T1000 (cell line): ENCODE data around the gene COPS8.
A peak's percentile ranks its signal among the peaks of the same experiment; 100 is the strongest.

Experiments used
- DNase-seq: peaks from one replicate; lab custom pipeline; 2025; ENCODE audit warnings: mixed read lengths; lab: John Stamatoyannopoulos, UW

The COPS8 gene

GRCh38 chr2:237064203-237065070 is 21.3 kb upstream of the COPS8 start:
- no peak for DNase-seq

GRCh38 chr2:237065071-237065377 is 20.7 kb upstream of the COPS8 start:
- no peak for DNase-seq

- DNase-seq = no peak
Observed at GRCh38 chr2:237066396-237066795, 19.3 kb upstream of the COPS8 start.

DNA sequence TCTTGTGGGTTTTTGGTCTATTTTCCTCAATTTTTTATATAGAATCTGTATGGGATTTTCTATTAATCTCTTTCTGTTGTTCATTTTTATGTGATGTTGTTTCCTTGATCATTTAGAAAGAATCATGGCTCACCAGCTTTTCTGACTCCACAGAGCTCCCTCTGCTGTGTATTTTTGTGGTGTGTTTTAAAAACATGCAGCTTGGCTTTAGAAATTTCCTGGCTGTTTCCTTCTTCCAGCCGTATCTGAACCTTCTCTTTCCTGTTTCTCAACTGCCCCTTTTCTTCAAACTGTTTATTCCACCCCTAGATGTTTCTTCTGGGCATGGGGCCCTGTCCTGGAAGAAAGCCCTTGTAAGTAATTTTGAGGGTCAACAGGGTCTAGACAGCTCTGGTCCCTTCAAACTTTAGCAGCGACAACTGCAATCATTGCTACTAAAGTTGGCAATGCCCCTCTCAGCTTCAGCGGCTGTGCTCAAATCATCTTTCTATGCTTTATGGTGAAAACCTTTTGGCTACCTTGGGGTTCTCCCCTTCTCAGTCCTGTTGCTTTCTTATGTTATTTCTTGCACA is 17.6 kb upstream of the COPS8 start:
- DNase-seq = no peak

DNA sequence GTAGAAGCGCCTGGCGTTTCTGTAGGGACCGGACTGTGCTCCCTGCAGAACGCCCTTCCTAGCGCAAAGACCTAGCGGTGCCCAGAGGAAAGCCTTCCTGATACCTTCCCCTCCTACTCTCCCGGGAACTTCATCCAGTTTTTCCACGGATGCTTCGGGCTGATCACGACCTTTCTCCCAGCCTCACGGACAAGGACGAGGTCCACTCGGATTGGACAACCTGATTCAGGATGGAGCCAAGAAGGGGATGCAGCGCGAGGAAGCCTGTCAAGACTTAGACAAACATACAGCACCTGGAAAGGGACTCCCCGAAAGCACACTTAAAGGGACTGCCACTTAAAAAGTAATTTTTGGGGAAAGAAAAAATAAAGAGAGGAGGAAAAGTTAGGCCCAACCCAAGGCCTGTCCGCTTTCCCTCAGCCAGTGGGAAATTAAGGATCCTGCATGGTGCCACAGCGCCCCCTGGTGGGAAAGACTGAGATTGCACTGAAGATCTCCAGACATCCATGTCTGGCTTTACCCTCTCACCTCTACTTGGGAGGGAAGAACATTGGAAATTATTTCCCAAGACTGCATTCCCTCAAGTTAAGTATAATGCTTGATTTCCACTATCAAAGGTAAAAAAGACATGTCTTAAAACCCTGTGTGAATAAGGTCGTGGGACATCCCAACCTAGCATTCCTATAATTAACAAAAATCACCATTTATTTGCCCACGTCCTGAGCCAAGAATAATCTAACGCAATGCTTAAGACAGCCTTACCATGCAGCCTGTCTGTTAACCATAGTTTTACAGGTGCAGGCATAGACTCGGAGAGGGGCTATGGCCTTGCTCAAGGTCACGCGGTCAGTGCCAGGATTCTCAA is 13.4 kb upstream of the COPS8 start:
- DNase-seq = peak; percentile 39

GRCh38 chr2:237073552-237073951 is 12.1 kb upstream of the COPS8 start:
- no peak for DNase-seq

- no peak for DNase-seq
Observed at GRCh38 chr2:237074211-237074993, 11.3 kb upstream of the COPS8 start.

DNA sequence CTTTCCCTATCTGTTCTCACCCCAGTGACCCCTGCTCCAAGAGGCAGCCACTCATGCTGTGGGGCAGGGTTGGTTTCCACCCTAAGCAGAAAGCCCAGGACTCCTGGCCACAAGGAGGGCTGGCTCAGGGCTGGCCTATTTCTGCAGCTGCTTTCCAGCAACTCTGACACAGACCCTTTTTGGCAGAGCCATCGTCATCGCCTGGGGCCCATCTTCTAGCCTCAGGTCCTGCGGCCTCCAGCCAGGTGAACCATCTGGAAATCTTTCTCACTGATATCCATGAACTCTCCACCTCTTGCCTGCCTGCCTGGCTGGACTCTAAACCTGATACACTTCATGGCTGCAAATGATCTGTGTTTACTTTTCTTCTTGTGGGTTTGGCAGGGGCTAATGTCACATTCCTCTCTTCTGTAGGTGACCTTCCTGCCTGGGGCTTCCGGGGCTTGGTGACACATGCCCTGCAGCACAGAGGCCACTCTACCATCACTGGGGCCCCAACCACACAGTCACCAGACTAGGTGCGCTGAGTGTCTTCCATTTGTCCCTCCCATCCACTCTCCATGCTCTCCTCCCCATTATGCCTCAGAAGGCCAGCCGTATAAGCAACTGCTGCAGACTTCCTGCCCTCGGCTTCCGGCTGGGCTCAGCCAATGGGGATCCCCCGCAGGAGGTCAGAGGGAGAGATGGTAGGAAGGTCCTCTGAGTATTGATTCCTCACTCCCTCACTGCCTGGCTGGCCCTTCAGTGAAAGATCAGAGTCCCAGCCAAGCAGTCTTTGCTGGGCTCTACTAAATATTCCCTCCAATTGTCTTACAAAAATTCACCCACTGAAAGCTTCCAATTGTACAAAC is 9.7 kb upstream of the COPS8 start:
- DNase-seq = no peak

GRCh38 chr2:237081596-237081995 is 4.1 kb upstream of the COPS8 start:
- DNase-seq = no peak

DNA sequence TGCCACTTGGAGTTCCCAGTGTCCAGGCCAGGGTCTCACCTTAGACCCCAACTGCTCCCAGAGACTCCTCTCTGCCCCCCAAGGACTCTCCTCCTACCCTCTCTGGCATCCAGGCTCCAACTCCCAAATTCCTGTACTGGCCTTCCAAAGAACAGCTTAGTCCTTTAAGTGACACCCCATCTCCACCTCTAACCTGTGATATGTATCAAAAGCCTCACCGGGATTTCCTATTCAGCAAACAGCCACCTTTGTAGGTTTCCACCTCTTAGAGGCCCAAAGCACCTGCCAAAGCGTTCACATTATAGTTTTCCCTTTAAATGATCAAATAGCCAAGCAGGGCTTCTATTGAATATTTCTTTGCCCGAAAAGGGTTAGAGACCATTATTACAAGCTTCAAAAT is 2.7 kb upstream of the COPS8 start:
- DNase-seq = no peak

GRCh38 chr2:237084444-237084843 is 1.2 kb upstream of the COPS8 start:
- no peak for DNase-seq

- no peak for DNase-seq
Observed at GRCh38 chr2:237090906-237091305, 5.2 kb downstream of the COPS8 start.

DNA sequence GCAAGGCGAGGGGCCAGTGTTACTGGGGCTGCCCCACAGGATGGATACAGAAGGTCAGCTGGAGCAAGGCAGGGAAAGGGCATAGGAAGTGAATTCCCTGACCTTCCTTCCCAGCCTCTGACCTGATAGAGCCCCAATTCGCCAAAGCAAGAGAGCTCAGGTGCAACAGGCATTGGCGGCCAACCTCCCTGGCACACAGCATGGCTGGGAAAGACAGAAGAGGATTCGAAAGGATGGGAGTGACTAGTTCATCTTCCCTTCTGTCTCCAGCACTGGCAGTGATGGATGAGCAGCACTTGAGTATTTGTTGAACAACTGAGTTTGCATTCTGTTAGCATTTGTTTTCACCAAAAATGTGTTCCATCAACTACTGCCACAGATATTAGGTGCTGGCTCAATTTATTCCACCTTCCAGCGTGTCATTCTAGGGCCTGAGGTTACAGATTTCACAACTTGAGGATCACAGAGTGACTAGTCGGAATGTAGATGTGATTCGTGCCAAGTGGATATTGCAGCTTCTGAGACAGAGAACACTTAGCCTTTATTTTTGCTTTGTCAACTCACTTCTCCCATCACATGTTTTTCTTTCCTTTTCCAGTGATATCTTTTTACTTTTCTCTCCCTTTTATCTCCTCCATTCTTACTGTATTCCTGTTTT is 6.2 kb downstream of the COPS8 start:
- DNase-seq = no peak

DNA sequence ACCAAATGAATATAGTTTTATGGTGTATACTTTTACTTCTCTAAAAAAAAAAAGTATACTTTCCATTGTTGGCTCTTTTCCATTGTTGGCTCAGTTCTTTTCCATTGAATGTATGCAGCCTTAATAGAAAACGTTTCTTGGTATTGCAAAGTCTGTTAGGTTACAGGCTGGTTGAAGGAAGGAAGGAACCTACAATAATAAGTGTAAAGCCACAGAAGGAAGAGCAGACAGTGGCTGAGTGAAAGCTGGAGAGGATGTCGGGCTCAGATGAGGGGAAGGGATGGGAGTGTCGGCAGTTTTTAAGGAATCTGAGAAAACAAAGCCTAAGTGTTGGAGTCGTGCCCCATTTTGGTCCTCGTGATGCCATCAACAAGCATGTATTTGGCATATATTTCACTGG is 6.8 kb downstream of the COPS8 start:
- no peak for DNase-seq

DNA sequence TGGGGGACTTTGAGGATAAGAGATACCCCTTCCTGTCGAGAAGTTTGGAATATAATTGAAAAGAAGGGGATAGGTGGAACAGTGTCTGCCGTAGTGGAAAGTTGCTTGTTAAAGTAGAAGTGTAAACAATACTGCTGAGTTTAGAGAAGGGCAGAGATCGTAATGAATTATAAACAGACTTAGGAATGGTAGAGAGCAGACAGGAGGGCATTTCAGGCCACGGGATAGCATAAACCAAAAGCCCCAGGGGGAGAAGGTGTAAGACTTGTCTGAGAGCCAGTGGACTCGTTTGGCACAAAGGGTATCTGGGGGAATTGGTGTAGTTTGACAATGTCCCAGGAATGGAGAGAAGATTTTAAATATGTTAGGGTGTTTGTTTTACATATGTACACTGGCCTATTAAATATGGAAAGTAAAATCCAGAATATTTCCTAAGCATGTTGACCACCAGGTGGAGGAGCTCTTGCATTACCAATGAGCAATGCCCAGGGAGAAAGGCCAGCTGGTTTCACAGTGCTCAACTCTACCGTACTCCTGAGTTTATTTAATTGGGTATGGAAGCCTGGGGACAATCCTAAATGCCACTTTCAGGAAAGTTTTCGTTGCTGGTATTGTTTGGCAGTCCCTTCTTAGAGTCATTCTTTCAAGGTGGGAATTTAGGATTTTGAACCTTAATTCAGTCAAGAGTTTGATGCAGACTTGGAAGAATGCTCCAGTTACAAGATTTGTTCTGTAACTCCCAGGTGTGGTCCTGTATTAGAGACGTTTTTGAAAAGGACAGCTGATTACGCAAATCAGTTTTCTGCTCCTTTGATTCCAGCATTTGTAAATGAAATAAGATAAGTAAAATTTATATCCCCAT is 7.5 kb downstream of the COPS8 start:
- DNase-seq = no peak

GRCh38 chr2:237096201-237096600 is 10.5 kb downstream of the COPS8 start:
- DNase-seq = no peak

DNA sequence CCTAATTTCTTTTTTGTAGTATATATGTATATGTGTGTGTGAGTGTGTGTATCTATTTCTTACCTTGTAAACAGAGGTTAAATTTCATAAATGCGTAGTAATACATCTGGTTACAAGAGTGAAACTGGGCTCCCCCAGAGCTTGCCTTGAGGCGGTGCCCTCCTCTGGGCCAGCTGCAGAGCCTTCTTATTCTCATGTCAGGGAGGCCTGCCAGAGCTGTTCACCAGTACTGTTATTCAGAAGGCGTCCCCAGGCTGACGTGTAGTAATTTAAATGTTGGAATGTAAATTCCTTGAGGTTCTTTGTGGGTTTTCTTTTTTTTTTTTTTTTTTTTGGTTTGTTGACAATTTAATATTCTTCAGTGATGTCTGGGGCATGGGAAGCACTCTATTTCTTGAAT is 11.2 kb downstream of the COPS8 start:
- DNase-seq = no peak

DNA sequence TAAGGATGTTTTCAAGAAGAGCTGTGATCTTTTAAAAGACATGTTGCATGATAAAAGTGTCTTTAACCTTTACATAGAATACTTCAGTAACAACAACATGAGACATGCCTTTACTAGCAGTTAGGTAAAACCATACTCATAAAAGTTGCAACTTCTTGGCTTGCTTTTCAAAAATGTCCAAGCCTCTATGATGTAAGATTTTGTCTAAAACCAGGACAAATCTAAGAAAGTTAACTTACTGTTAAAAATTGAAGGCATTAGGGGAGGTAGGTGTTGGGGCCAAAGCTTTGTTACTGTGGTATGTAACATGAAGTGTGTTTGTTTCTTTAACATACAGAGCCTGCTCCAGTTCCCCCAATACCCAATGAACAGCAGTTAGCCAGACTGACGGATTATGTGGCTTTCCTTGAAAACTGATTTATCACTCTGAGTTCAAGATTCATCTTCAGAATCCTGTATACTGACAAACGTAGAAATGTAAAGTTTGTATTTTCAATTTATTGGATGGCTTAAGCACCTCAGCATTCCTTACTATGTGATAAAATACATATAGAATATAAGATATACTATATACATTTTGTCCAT is 11.7 kb downstream of the COPS8 start:
- no peak for DNase-seq
